Osteoblast (primary cell): ENCODE measurements around the gene MDC1. TPM values are rescaled to one million over a fixed set of nuclear protein-coding genes. Genes with fewer than 3 reads are reported as not detected.

ENCODE experiments used
- DNase-seq: peaks from one replicate; pipeline ENCODE4 v3.0.0; 2011; ENCODE audit warnings: low spot score, mixed read lengths; ENCODE audit not compliant: insufficient read length; ENCODE audit errors: missing footprints
- H2AFZ ChIP-seq: 2 replicates; pipeline ENCODE4 v1.6.0; 2011; ENCODE audit warnings: mild to moderate bottlenecking, low read length
- H3K27ac ChIP-seq: 2 replicates; pipeline ENCODE4 v1.5.1; 2011; ENCODE audit warnings: mild to moderate bottlenecking, low read depth, low read length, moderate library complexity
- H3K27me3 ChIP-seq: 2 replicates; pipeline ENCODE4 v1.6.0; 2012; ENCODE audit warnings: mild to moderate bottlenecking, control low read depth, inconsistent platforms, low read length, moderate library complexity; ENCODE audit not compliant: insufficient read depth
- H3K36me3 ChIP-seq: 2 replicates; pipeline ENCODE4 v1.5.1; 2011; ENCODE audit warnings: mild to moderate bottlenecking, low read length, control low read depth, moderate library complexity; ENCODE audit not compliant: insufficient read depth
- H3K4me1 ChIP-seq: 2 replicates; pipeline ENCODE4 v1.5.1; 2011; ENCODE audit warnings: mild to moderate bottlenecking, low read length, control low read depth, moderate library complexity; ENCODE audit not compliant: insufficient read depth
- H3K4me2 ChIP-seq: 2 replicates; pipeline ENCODE4 v1.6.0; 2011; ENCODE audit warnings: mild to moderate bottlenecking, low read length; ENCODE audit not compliant: insufficient read depth
- H3K4me3 ChIP-seq: fragments of 200-600 bp; sonication (generic); 3 replicates; pipeline ENCODE4 v1.5.1; 2012; ENCODE audit warnings: mild to moderate bottlenecking, low read length, inconsistent platforms; ENCODE audit not compliant: insufficient read depth
- H3K79me2 ChIP-seq: 2 replicates; pipeline ENCODE4 v1.6.0; 2012; ENCODE audit warnings: mild to moderate bottlenecking, low read length, control low read depth, inconsistent platforms; ENCODE audit not compliant: insufficient read depth
- H3K9me3 ChIP-seq: 2 replicates; pipeline ENCODE4 v1.5.1; 2011; ENCODE audit warnings: low read depth, low read length, control low read depth
- H4K20me1 ChIP-seq: 2 replicates; pipeline ENCODE4 v1.6.0; 2012; ENCODE audit warnings: mild to moderate bottlenecking, low read length, control low read depth; ENCODE audit not compliant: insufficient read depth
- total RNA-seq: library from RNA; depleted of rRNA; stranded (reverse); fragments of >200 nt; gene quantifications from 2 replicates; pipeline ENCODE4 v1.2.3, GENCODE V29; 2012
- TF ChIP-seq, protein P1 (sequence below): IDR thresholded peaks from 2 replicates; pipeline ENCODE4 v1.5.1; 2011; ENCODE audit warnings: mild to moderate bottlenecking, low read depth, low read length, moderate library complexity; ENCODE audit errors: extremely low read depth

The MDC1 gene
- total RNA-seq, 1 donor, result 5.1 TPM

DNA sequence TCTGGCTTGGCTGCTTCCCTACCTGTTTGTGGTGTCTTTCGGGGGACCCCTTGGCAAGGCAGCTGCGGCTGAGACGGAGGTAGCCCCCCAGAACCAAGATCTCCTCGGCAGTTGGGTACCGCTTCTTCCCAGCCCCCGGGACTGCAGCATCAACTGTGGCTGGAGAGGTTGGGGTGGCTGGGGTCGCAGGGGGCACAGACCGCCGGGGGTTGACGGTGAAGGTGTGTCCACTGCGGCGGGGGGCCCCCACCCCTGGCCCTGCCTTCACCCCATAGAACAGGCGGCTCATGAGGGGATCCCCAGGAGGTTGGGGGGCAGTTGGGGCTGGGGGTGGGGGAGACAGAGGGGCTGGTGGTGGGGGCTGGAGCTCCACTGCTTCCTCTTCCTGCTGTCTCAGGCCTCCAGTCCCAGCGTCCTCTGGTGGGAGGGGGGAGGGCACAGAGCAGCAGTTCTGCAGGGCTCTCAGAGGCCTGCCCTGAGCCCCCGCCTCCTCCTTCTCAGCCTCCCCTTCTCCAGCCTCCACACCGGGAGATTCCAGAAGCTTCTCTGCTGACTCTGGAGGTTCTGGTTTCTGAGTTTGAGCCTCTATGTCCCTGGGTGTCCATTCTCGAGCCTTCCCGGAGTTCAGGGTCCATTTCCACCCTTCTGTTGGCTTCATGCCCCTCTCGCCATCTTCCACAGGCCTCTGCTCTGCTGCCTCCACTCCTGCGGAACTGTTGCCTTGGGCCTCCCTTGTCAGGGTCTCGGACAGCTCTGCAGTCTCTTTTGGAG, 32.5 kb downstream of the MDC1 start:
- peak; percentile 81 for DNase-seq
- TF ChIP-seq, protein P1, sequence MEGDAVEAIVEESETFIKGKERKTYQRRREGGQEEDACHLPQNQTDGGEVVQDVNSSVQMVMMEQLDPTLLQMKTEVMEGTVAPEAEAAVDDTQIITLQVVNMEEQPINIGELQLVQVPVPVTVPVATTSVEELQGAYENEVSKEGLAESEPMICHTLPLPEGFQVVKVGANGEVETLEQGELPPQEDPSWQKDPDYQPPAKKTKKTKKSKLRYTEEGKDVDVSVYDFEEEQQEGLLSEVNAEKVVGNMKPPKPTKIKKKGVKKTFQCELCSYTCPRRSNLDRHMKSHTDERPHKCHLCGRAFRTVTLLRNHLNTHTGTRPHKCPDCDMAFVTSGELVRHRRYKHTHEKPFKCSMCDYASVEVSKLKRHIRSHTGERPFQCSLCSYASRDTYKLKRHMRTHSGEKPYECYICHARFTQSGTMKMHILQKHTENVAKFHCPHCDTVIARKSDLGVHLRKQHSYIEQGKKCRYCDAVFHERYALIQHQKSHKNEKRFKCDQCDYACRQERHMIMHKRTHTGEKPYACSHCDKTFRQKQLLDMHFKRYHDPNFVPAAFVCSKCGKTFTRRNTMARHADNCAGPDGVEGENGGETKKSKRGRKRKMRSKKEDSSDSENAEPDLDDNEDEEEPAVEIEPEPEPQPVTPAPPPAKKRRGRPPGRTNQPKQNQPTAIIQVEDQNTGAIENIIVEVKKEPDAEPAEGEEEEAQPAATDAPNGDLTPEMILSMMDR, result no peak
- H2AFZ ChIP-seq, result no peak overlapping the region
- H3K27ac ChIP-seq, result peak overlapping the region; percentile 91
- H3K79me2 ChIP-seq, result peaks cover 93% of the 10 kb centered on the region
- peak overlapping the region; percentile 96 for H3K4me2 ChIP-seq
- H3K36me3 ChIP-seq, result peaks cover 36% of the 10 kb centered on the region
- H3K4me3 ChIP-seq, result peak overlapping the region; percentile 96
- H3K9me3 ChIP-seq, result no peaks in the 10 kb centered on the region
- peaks cover 60% of the 10 kb centered on the region for H3K4me1 ChIP-seq
- peaks cover 58% of the 10 kb centered on the region for H4K20me1 ChIP-seq
- no peaks in the 10 kb centered on the region for H3K27me3 ChIP-seq

DNA sequence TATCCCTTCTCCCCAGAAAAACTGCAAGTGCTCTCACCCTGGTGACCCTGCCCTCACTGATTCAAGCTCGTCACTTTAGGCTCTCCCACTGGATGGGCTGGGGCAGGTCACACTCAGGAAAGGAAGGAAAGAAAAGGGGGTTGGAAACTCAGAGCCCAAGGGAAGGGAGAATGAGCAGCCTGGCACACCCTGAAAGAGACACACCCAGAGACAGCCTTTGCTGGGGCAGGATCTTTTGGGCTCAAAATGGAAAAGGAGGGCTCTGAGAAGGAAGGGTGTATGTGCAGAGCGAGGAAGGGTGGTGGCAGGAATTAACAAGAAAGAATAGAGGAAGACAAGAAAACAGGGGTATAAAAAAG, 33.1 kb downstream of the MDC1 start:
- H3K9me3 ChIP-seq, result no peaks in the 10 kb centered on the region
- H3K4me2 ChIP-seq, result peak overlapping the region; percentile 96
- no peak overlapping the region for H2AFZ ChIP-seq
- peak overlapping the region; percentile 96 for H3K4me3 ChIP-seq
- H3K36me3 ChIP-seq, result peaks cover 40% of the 10 kb centered on the region
- peaks cover 93% of the 10 kb centered on the region for H3K79me2 ChIP-seq
- DNase-seq, result no peak
- TF ChIP-seq, protein P1, result no peak
- peak overlapping the region; percentile 56 for H3K27ac ChIP-seq
- no peaks in the 10 kb centered on the region for H3K27me3 ChIP-seq
- peaks cover 63% of the 10 kb centered on the region for H4K20me1 ChIP-seq
- H3K4me1 ChIP-seq, result peaks cover 61% of the 10 kb centered on the region

DNA sequence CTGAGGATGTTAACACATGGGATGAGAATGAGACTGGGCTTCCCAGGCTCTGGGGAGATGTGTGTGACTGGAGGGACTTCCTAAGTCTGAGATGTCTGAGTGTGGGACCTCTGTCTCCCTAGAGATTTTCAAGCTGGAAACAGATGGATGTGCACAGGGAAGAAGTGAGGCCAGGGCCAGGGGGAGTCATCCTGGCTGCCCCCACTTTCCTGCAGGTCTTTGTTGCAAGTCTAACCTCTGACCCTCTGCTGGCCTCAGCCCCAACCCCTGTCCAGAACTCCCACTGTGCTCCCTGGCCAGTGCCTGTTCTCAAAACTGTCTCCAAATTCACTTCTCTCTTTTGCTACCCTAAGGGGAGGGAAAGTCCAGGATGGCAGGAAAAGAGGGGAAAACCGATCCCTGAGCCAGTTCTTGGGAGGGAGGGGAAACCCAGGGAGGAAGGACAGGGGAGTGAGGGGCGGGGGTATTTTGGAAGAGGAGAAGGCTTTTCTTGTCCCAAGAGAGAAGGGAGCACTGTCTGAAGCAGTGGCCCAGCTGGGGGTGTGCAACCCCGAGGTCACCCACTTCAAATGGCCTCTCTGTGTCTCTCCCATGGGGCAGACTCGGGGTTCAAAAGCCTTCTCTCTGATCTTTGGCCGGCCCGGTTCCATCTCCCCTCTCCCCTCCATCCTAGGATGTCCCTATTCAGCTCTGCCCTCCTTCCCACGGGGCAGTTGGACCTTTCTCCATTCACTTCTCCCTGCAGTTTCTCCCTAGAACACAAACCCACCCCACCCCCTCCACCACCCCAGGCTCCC, 33.7 kb downstream of the MDC1 start:
- peaks cover 57% of the 10 kb centered on the region for H3K4me1 ChIP-seq
- H3K9me3 ChIP-seq, result no peaks in the 10 kb centered on the region
- no peak for DNase-seq
- peak overlapping the region; percentile 96 for H3K4me2 ChIP-seq
- peaks cover 93% of the 10 kb centered on the region for H3K79me2 ChIP-seq
- TF ChIP-seq, protein P1, result no peak
- H3K4me3 ChIP-seq, result peak overlapping the region; percentile 96
- peaks cover 46% of the 10 kb centered on the region for H3K36me3 ChIP-seq
- peaks cover 68% of the 10 kb centered on the region for H4K20me1 ChIP-seq
- peak overlapping the region; percentile 78 for H3K27ac ChIP-seq
- H2AFZ ChIP-seq, result no peak overlapping the region
- no peaks in the 10 kb centered on the region for H3K27me3 ChIP-seq
